Activated T-cell treated with anti-CD3 and anti-CD28 coated beads, Interleukin-2, amount 50 U/mL, for 24 hours (primary cell): ENCODE measurements around the gene RHOBTB1.
"Not testable (repeated sequence)": the region's sequence is repeated elsewhere in the genome, so short reads cannot be mapped to it uniquely, and the experiment has no call there.

Experiments used
- DNase-seq: peaks from one replicate; pipeline ENCODE4 v3.0.0-alpha.2; 2020
- H3K27ac Mint-ChIP-seq: 2 replicates; pipeline ENCODE4 v1.8.0; 2020; ENCODE audit warnings: mild to moderate bottlenecking, mixed read lengths
- H3K27me3 Mint-ChIP-seq: 2 replicates; pipeline ENCODE4 v1.8.0; 2020; ENCODE audit warnings: mixed read lengths
- H3K36me3 Mint-ChIP-seq: 2 replicates; pipeline ENCODE4 v1.8.0; 2020; ENCODE audit warnings: low read depth, mixed read lengths
- H3K4me1 Mint-ChIP-seq: 2 replicates; pipeline ENCODE4 v1.8.0; 2020; ENCODE audit warnings: low read depth, mixed read lengths
- H3K4me3 Mint-ChIP-seq: 2 replicates; pipeline ENCODE4 v1.8.0; 2020; ENCODE audit warnings: mild to moderate bottlenecking, moderate library complexity, mixed read lengths
- H3K9me3 Mint-ChIP-seq: 2 replicates; pipeline ENCODE4 v1.8.0; 2020; ENCODE audit warnings: mixed read lengths

The RHOBTB1 gene

GRCh38 chr10:60862517-60862916 is 81.5 kb downstream of the RHOBTB1 start:
- H3K4me3 Mint-ChIP-seq, result no peak overlapping the region
- H3K4me1 Mint-ChIP-seq, result no peaks in the 10 kb centered on the region
- H3K27me3 Mint-ChIP-seq, result peaks cover 16% of the 10 kb centered on the region
- no peak for DNase-seq
- H3K27ac Mint-ChIP-seq, result no peak overlapping the region
- no peaks in the 10 kb centered on the region for H3K9me3 Mint-ChIP-seq
- no peaks in the 10 kb centered on the region for H3K36me3 Mint-ChIP-seq

GRCh38 chr10:60856405-60856804 is 87.6 kb downstream of the RHOBTB1 start:
- Mint-ChIP-seq H3K27ac (no peak overlapping the region), H3K27me3 (peaks cover 4% of the 10 kb centered on the region), H3K36me3 (no peaks in the 10 kb centered on the region), H3K4me3 (no peak overlapping the region), H3K9me3 (no peaks in the 10 kb centered on the region), H3K4me1 (no peaks in the 10 kb centered on the region)
- no peak for DNase-seq

GRCh38 chr10:60853637-60854036 is 90.3 kb downstream of the RHOBTB1 start:
- Mint-ChIP-seq H3K27me3 (no peaks in the 10 kb centered on the region), H3K4me3 (no peak overlapping the region), H3K27ac (no peak overlapping the region), H3K36me3 (no peaks in the 10 kb centered on the region), H3K9me3 (no peaks in the 10 kb centered on the region), H3K4me1 (no peaks in the 10 kb centered on the region)
- no peak for DNase-seq

GRCh38 chr10:60853107-60853506 is 90.9 kb downstream of the RHOBTB1 start:
- DNase-seq, result no peak
- Mint-ChIP-seq H3K4me3 (no peak overlapping the region), H3K27ac (no peak overlapping the region), H3K4me1 (no peaks in the 10 kb centered on the region), H3K9me3 (no peaks in the 10 kb centered on the region), H3K36me3 (no peaks in the 10 kb centered on the region), H3K27me3 (no peaks in the 10 kb centered on the region)

- Mint-ChIP-seq H3K36me3 (no peaks in the 10 kb centered on the region), H3K27ac (no peak overlapping the region)
- no peak for DNase-seq
Observed at GRCh38 chr10:60849740-60850139, 94.2 kb downstream of the RHOBTB1 start.

GRCh38 chr10:60849217-60849616 is 94.8 kb downstream of the RHOBTB1 start:
- Mint-ChIP-seq H3K4me3 (no peak overlapping the region), H3K36me3 (no peaks in the 10 kb centered on the region), H3K4me1 (no peaks in the 10 kb centered on the region), H3K9me3 (no peaks in the 10 kb centered on the region), H3K27ac (no peak overlapping the region), H3K27me3 (no peaks in the 10 kb centered on the region)
- no peak for DNase-seq

More at GRCh38 chr10:60849740-60850139, 94.2 kb downstream of the RHOBTB1 start:
- no peaks in the 10 kb centered on the region for H3K4me1 Mint-ChIP-seq
- H3K27me3 Mint-ChIP-seq, result no peaks in the 10 kb centered on the region
- no peak overlapping the region for H3K4me3 Mint-ChIP-seq
- no peaks in the 10 kb centered on the region for H3K9me3 Mint-ChIP-seq

- Mint-ChIP-seq H3K36me3 (no peaks in the 10 kb centered on the region), H3K4me3 (no peak overlapping the region), H3K4me1 (no peaks in the 10 kb centered on the region), H3K27me3 (no peaks in the 10 kb centered on the region), H3K27ac (no peak overlapping the region), H3K9me3 (no peaks in the 10 kb centered on the region)
- no peak for DNase-seq
Observed at GRCh38 chr10:60848680-60849079, 95.3 kb downstream of the RHOBTB1 start.

- H3K27ac Mint-ChIP-seq, result no peak overlapping the region
- no peaks in the 10 kb centered on the region for H3K9me3 Mint-ChIP-seq
- H3K27me3 Mint-ChIP-seq, result no peaks in the 10 kb centered on the region
- no peak for DNase-seq
- no peak overlapping the region for H3K4me3 Mint-ChIP-seq
- H3K4me1 Mint-ChIP-seq, result no peaks in the 10 kb centered on the region
- no peaks in the 10 kb centered on the region for H3K36me3 Mint-ChIP-seq
Observed at GRCh38 chr10:60848126-60848525, 95.9 kb downstream of the RHOBTB1 start.

GRCh38 chr10:60846173-60846572 is 97.8 kb downstream of the RHOBTB1 start:
- Mint-ChIP-seq H3K27me3 (no peaks in the 10 kb centered on the region), H3K27ac (no peak overlapping the region), H3K4me3 (no peak overlapping the region), H3K4me1 (no peaks in the 10 kb centered on the region), H3K36me3 (no peaks in the 10 kb centered on the region), H3K9me3 (no peaks in the 10 kb centered on the region)
- DNase-seq, result no peak

GRCh38 chr10:60845038-60845437 is 98.9 kb downstream of the RHOBTB1 start:
- Mint-ChIP-seq H3K4me3 (no peak overlapping the region), H3K27me3 (no peaks in the 10 kb centered on the region), H3K9me3 (no peaks in the 10 kb centered on the region), H3K36me3 (no peaks in the 10 kb centered on the region), H3K27ac (no peak overlapping the region), H3K4me1 (no peaks in the 10 kb centered on the region)
- DNase-seq, result no peak

GRCh38 chr10:60842694-60843093 is 101.3 kb downstream of the RHOBTB1 start:
- Mint-ChIP-seq H3K27me3 (peaks cover 2% of the 10 kb centered on the region), H3K27ac (no peak overlapping the region), H3K9me3 (no peaks in the 10 kb centered on the region), H3K4me1 (no peaks in the 10 kb centered on the region), H3K36me3 (no peaks in the 10 kb centered on the region), H3K4me3 (no peak overlapping the region)
- no peak for DNase-seq

GRCh38 chr10:60841227-60841626 is 102.8 kb downstream of the RHOBTB1 start:
- not testable (repeated sequence) for DNase-seq, H3K27ac Mint-ChIP-seq, H3K9me3 Mint-ChIP-seq, H3K27me3 Mint-ChIP-seq, H3K36me3 Mint-ChIP-seq, H3K4me3 Mint-ChIP-seq, H3K4me1 Mint-ChIP-seq

- Mint-ChIP-seq H3K4me1 (no peaks in the 10 kb centered on the region), H3K27ac (no peak overlapping the region), H3K27me3 (peaks cover 10% of the 10 kb centered on the region), H3K9me3 (no peaks in the 10 kb centered on the region), H3K36me3 (no peaks in the 10 kb centered on the region), H3K4me3 (no peak overlapping the region)
- no peak for DNase-seq
Observed at GRCh38 chr10:60835049-60835448, 108.9 kb downstream of the RHOBTB1 start.

GRCh38 chr10:60834401-60834800 is 109.6 kb downstream of the RHOBTB1 start:
- Mint-ChIP-seq H3K36me3 (no peaks in the 10 kb centered on the region), H3K4me3 (no peak overlapping the region), H3K9me3 (no peaks in the 10 kb centered on the region)

GRCh38 chr10:60832136-60832535 is 111.8 kb downstream of the RHOBTB1 start:
- H3K36me3 Mint-ChIP-seq, DNase-seq, H3K27ac Mint-ChIP-seq, H3K9me3 Mint-ChIP-seq, H3K4me3 Mint-ChIP-seq, H3K27me3 Mint-ChIP-seq: not testable (repeated sequence)
- peaks cover 12% of the 10 kb centered on the region for H3K4me1 Mint-ChIP-seq

More at GRCh38 chr10:60834401-60834800, 109.6 kb downstream of the RHOBTB1 start:
- Mint-ChIP-seq H3K27me3 (peaks cover 10% of the 10 kb centered on the region), H3K4me1 (no peaks in the 10 kb centered on the region), H3K27ac (no peak overlapping the region)
- DNase-seq, result no peak

GRCh38 chr10:60828489-60828852 is 115.5 kb downstream of the RHOBTB1 start:
- Mint-ChIP-seq H3K27ac (no peak overlapping the region), H3K9me3 (no peaks in the 10 kb centered on the region), H3K27me3 (peaks cover 16% of the 10 kb centered on the region), H3K36me3 (no peaks in the 10 kb centered on the region), H3K4me3 (no peak overlapping the region), H3K4me1 (peaks cover 12% of the 10 kb centered on the region)
- no peak for DNase-seq
